Measurements from ENCODE around the gene WNT3.
"Not testable (repeated sequence)": the region's sequence is repeated elsewhere in the genome, so short reads cannot be mapped to it uniquely, and the experiment has no call there.

Gene WNT3

GRCh38 chr17:46818316-46818928 lies at the start of gene WNT3:
TSS of gene WNT3 (minus strand) at chr17:46818692. CDS start at chr17:46818597, 95 bp downstream.
- peak in 2 of 4 experiments; percentile 11 to 32 for DNase-seq

- no peak for DNase-seq
Measured at GRCh38 chr17:46866747-46867146, 48.3 kb upstream of the WNT3 start.

GRCh38 chr17:46866325-46866724 lies 47.8 kb upstream of the WNT3 start:
- DNase-seq = no peak

GRCh38 chr17:46865100-46865499 lies 46.6 kb upstream of the WNT3 start:
- no peak for DNase-seq

GRCh38 chr17:46863383-46864121 lies 45.1 kb upstream of the WNT3 start:
- DNase-seq = no peak

- no peak for DNase-seq
Measured at GRCh38 chr17:46862949-46863348, 44.5 kb upstream of the WNT3 start.

GRCh38 chr17:46859996-46860395 lies 41.5 kb upstream of the WNT3 start:
- DNase-seq = no peak

GRCh38 chr17:46857600-46857999 lies 39.1 kb upstream of the WNT3 start:
- DNase-seq = no peak

GRCh38 chr17:46854948-46855347 lies 36.5 kb upstream of the WNT3 start:
- no peak for DNase-seq

- no peak for DNase-seq
Measured at GRCh38 chr17:46854515-46854914, 36.0 kb upstream of the WNT3 start.

- DNase-seq = no peak
Measured at GRCh38 chr17:46853896-46854444, 35.5 kb upstream of the WNT3 start.

- no peak for DNase-seq
Measured at GRCh38 chr17:46851029-46851741, 32.7 kb upstream of the WNT3 start, which contains the start of gene WNT9B. TSS of gene WNT9B (plus strand) at chr17:46851583. CDS start at chr17:46851639, 56 bp downstream.

GRCh38 chr17:46850688-46851028 lies 32.2 kb upstream of the WNT3 start:
- DNase-seq = no peak

- DNase-seq = no peak
Measured at GRCh38 chr17:46848534-46848933, 30.0 kb upstream of the WNT3 start.

- no peak for DNase-seq
Measured at GRCh38 chr17:46847204-46848191, 29.0 kb upstream of the WNT3 start.

GRCh38 chr17:46842835-46843234 lies 24.3 kb upstream of the WNT3 start:
- DNase-seq = no peak

- no peak for DNase-seq
Measured at GRCh38 chr17:46841561-46842379, 23.3 kb upstream of the WNT3 start.

- DNase-seq = not testable (repeated sequence)
Measured at GRCh38 chr17:46840596-46840995, 22.1 kb upstream of the WNT3 start.

GRCh38 chr17:46839211-46839610 lies 20.7 kb upstream of the WNT3 start:
- DNase-seq = no peak

- no peak for DNase-seq
Measured at GRCh38 chr17:46837521-46837920, 19.0 kb upstream of the WNT3 start.

- no peak for DNase-seq
Measured at GRCh38 chr17:46836500-46836899, 18.0 kb upstream of the WNT3 start.
